GM21367 (cell line): Measurements from ENCODE around the gene ECEL1.

Source experiments
- ATAC-seq: cut with Tn5 transposase; IDR thresholded peaks from one replicate; pipeline ENCODE4 v1.9.1; 2021; ENCODE audit not compliant: unreplicated experiment

The ECEL1 gene

DNA sequence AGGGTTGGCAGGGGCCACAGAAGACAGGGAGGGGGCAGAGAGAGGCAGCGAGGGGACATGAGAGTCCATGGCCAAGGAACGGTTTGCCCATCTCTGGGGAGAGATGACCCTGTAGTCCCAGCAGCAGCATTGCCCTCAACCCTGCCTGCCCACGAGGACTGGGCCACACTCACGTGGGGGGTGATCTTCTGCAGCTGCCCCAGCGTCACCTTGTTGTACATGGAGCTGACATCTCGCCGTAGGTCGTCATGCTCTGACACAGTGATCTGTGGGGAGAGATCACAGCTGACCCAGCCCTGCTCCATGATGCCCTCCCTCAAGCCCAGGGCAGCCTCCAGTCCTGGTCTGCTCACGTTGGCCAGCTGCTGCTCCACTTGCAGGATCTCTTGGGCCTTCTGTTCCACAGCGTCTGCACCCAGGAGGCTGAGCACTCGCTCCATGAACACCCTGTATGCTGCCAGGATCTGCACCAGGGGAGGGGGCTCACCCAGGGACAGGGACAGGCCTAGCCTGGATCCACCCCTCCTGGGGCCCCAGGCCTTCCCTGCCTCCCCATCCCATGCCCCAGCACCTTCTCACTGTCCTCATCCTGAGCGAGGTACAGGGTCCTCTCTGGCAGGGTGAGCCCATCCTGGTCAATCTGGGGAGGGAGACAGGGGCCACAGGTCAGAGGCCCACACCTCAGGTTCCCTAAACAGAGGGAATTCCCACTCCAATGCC lies 2.8 kb downstream of the ECEL1 start:
- ATAC-seq, result no peak

DNA sequence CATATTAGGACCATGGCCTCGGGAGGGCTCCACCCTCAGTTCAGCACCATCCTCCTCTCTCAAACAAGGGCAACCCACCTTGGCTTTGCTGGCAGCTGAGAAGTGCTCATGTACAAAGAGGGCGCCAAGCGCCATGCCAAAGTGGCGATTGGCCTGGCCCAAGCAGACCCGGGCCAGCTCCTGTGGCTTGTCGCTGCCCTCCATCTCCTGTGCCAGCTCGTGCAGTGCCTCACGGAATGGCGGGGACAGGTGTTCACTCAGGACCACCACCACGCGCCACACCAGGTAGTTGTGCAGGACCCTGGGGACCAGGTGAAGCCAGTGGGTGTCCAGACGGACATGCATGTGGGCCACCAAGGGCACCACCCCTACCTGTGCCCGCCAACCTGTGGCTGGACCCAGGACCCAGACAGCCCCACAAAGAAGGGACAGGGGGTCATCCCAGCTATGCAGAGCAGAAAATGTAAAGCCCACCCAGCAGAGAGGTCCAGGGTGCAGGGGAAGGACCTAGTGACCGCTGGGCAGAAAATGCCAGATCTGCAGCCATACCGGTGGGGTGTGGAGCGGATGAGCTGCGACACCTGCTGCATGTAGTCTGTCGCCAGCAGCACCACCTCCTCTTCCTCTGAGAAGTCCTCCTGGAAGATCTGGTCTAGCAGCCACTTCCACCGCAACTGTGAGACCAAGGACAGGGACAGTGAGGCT lies 3.6 kb downstream of the ECEL1 start:
- no peak for ATAC-seq

DNA sequence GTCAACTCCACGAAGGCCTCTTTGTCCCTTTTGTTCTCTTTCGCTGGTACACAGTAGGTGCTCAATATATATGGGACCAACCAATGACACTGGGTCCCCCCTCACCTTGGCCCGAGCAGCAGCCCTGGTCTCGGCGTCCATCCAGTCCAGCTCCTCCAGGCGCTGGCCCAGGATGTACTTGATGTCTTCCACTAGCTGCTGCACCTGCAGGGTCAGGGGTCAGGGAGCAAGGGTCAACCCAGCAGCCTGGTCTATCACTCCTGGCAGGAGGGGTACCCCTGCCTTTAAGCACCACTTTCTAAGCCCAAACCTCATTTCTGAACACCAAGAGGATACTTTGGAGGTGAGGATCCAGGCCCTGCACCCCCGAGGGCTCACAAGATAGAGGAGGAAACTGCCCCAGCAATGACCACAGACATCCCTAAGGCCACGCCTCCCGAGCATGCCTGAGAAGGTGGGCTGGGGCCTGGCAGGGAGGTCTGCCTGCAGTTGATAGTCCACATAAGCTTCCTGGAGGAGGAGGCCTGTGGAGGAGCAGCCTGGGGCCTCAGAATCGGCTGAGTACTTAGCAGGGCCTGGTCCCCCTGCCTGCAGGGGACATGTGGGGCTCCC lies 4.2 kb downstream of the ECEL1 start:
- no peak for ATAC-seq

DNA sequence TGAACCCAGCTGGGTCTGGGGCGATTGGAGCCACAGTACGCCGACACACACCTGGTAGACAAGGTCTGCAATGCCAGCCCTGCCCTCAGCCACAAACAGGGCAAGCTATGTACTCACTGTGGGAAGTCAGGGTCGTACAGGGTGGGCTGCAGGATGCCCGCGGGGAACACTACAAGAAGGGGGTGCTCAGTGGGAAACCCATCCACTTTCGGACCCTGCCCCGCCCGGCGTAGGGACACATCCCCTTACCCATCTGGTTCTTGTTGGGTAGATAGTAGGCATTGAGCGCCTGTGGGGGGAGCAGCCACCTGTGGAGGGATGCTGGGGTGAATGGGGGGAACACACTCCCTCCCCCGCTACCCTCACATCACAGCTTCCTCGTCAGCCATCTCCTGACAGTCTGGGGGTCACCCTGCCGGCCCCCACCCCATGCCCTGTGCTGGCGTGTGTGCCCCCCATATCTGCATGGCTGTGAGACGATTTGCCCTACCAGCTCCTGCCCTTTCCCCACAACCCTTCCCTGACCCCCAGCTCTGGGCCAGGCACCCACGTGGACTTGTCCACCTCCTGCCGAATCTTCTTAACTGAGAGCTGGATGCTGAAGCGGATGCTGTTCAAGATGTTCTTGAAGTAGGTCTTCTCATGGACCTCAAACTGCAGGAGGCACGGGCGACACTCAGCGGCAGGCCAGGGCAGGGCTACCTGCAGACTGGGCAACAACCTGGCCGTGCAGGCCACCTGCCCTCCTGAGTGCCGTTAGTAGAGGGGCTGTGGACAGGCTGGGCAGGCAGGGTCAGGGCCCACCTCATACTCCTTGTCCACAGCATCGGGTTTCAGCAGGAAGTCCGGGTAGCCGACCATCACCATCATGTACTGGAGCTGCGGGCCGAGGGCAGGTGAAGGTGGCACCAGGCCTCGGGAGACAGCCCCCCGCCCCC lies 5.1 kb downstream of the ECEL1 start:
- no peak for ATAC-seq

GRCh38 chr2:232481322-232482140 lies 6.1 kb downstream of the ECEL1 start:
- no peak for ATAC-seq

GRCh38 chr2:232480201-232481190 lies 7.1 kb downstream of the ECEL1 start:
- ATAC-seq, result no peak

DNA sequence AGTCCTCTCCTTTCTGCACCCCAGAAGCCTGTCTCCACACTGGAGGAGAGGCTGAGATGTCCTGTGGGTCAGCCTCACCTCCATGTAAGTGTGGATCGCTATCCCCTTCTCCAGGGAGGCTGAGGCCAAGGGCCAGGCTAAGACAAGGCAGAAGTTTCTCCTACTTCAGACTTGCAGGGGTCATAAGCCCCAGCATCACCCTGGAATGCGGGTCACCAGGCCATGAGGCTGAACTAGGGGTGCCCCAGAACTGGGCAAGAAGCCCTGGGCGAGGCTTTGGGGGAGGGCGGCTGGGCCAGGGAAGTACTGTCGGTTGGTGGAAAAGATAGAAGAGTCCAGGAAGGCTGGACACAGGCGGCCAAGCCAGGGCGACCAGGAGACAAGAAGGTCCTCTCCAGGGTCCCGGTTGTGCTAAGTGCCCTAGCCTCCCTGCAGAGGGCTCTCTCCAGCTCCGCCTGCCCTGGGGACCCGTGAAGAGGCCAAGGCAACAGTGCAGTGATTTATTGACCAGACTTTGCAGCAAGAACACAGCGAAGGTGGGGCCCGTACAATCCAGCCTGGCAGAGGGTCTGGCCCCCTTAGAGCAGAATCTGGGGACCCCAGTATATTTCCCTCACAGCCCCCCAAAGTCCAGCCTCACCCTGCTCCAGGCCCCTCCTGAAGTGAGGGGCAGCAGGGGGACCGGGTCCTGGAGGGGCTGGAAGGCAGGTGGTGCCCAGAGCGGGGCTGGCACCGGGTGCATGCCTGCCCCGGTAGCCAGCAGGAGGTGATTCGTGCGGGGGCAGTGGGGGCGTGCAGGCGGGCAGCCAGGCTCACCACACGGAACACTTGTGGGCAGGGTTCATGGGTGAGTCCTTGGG lies 8.1 kb downstream of the ECEL1 start:
- ATAC-seq, result no peak

DNA sequence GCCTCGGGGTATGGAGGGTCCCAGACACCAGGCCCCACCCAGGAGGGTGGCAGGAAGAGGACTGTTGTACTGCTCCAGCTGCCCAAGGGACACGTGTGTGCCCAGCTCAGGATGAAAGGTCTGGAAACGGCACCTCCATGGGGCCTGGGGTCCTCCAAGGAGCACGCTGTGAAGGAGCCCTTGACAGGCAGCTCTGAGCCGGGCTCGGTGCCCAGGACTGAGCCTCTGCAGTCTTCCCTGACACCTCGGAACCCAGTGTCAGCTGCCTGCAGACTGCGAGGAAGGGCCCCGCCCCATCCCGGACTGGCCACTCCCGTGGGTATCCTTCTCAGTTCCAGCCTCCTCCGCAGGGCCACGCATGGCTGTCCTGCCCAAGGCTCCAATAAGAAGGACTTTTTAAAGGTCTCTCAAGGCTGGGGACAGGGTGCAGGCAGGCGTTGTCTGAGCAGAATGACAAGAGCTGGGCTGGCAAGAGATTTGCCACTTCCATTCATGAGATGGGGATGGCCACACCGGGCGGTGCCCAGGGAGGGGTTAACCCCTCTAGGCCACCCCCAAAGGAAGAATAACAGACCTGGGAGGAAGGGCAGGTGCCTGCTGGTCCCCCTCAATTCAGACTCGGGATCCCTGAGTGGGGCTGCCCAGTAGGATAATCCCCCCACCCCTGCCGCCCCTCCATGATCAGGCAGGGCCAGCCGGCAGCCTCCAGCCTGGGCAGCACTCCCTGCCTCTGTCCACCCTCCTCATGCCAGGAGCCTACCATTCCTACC lies 8.9 kb downstream of the ECEL1 start:
- no peak for ATAC-seq

- ATAC-seq, result no peak
Measured at GRCh38 chr2:232477751-232478510, 9.7 kb downstream of the ECEL1 start.

GRCh38 chr2:232476791-232477190 lies 10.8 kb downstream of the ECEL1 start:
- no peak for ATAC-seq

GRCh38 chr2:232476045-232476444 lies 11.6 kb downstream of the ECEL1 start:
- no peak for ATAC-seq

DNA sequence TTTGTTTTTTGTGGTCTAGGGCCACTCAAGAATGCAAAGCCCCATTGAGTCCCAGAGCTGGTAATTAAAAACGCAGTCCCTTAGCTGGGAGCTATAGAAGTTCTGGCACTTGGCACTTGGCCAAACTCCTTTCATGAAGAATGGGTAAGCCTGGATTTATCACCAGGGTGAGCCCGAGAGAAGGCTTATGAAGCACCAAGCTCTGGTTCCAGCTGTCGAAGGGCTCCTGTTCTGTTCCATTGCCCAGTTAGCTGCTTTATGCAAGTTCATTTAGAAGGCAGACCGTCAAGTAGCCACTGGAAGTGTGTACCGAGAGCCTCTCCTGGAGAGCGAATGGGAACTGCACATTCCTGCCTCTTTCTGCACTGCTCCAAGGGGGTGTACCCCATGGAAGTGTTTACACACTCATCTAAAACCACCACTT lies 14.2 kb downstream of the ECEL1 start:
- ATAC-seq, result no peak

GRCh38 chr2:232466221-232466620 lies 21.4 kb downstream of the ECEL1 start:
- no peak for ATAC-seq

DNA sequence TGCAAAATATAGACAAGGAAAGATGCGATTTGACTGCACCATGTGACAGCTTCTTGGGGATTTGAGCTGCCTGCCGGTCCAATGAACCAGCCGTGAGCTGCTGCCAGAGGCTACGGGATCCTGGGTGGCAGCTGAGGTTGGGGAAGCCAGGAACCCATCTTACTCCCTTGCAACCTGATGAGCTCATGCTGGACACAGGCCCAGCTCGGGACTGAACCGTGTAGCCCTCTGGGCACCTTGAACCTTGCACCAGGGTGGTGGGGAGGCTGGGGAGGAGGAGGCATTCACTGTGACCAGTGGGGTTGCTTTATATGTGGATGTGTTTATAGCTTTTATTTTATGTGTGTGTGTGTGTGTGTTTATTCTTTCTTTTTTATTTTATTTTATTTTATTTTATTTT lies 22.6 kb downstream of the ECEL1 start:
- no peak for ATAC-seq

DNA sequence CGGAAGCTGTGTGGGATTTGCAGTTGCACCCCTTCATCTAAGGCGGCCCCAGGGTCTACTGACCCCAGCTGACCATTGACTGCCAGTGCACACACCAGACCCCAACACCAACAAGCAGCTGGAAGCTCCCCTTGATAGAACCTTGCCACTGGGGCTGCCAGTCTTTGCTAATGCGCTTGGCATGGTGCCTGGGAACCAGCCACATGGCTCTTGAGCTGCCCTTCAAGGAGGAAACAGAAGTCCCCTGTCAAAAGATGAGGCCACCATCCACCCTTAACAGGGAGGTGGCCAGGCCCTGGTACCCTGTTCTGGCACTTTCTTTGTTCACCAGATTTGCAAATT lies 23.1 kb downstream of the ECEL1 start:
- no peak for ATAC-seq

DNA sequence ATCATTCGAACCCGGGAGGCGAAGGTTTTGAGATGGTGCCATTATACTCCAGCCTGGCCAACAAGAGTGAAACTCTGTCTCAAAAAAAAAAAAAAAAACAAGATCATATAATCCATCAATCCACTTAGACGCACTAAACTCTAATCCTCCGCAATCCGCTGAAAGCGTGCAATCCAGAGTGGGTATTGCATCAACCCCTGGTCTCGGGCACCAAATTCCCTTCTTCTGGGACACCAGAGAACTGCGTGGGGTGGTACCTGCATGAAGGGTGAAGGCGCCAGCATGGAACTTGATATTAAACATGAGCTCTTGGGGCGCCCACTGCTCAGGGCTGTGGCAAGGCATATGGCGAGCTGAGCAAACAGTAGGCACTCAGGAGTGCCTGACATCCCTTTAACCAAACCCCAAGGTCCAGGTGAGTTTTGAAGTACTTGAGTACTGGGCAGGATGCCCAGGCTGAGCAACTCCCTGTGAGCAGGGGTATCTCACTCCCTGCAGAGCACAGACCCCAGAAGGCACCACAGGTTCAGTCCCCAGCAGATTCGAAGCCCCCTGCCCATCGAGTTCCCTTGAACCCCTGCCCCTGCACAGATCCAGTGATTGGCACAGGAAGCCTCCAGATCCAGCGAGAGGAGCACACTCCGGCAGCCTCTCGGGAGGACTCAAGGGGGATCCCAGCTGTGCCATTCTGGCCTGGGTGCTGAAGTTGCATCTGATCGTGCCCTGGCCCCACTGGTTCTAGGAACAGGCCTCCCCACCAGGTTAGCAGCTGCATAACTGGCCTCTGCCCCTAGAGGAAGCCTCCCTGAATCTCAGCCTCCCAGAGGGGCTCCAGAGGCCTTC lies 23.7 kb downstream of the ECEL1 start:
- no peak for ATAC-seq
